ENCODE measurements around the gene PIK3CG.
"Not testable (repeated sequence)": the region's sequence is repeated elsewhere in the genome, so short reads cannot be mapped to it uniquely, and the experiment has no call there.

The PIK3CG gene

GRCh38 chr7:106865130-106866041 lies at the start of gene PIK3CG:
Gene PIK3CG, plus strand, starts transcription at chr7:106865282. Its CDS starts 2,280 bp downstream, at chr7:106867562.
- no peak for DNase-seq (ENCODE audit: low read depth in 2 of 2)

- no peak for DNase-seq (ENCODE audit: low read depth in 2 of 2)
These were observed 48.0 kb upstream of the PIK3CG start for GRCh38 chr7:106817098-106817497.

GRCh38 chr7:106818736-106819135 lies 46.3 kb upstream of the PIK3CG start:
- no peak for DNase-seq (ENCODE audit: low read depth in 2 of 2)

GRCh38 chr7:106819546-106819945 lies 45.5 kb upstream of the PIK3CG start:
- no peak for DNase-seq (ENCODE audit: low read depth in 2 of 2)

- no peak for DNase-seq (ENCODE audit: low read depth in 2 of 2)
These were observed 44.5 kb upstream of the PIK3CG start for GRCh38 chr7:106820321-106821217.

- no peak for DNase-seq (ENCODE audit: low read depth in 2 of 2)
These were observed 41.5 kb upstream of the PIK3CG start for GRCh38 chr7:106823631-106824030.

GRCh38 chr7:106824458-106824857 lies 40.6 kb upstream of the PIK3CG start:
- no peak for DNase-seq (ENCODE audit: low read depth in 2 of 2)

GRCh38 chr7:106827626-106828025 lies 37.5 kb upstream of the PIK3CG start:
- no peak for DNase-seq (ENCODE audit: low read depth in 2 of 2)

GRCh38 chr7:106829496-106829895 lies 35.6 kb upstream of the PIK3CG start:
- no peak for DNase-seq (ENCODE audit: low read depth in 2 of 2)

GRCh38 chr7:106830896-106831295 lies 34.2 kb upstream of the PIK3CG start:
- DNase-seq (ENCODE audit: low read depth in 2 of 2), result not testable (repeated sequence)

- no peak for DNase-seq (ENCODE audit: low read depth in 2 of 2)
These were observed 28.3 kb upstream of the PIK3CG start for GRCh38 chr7:106836816-106837215.

GRCh38 chr7:106839511-106839910 lies 25.6 kb upstream of the PIK3CG start:
- no peak for DNase-seq (ENCODE audit: low read depth in 2 of 2)

GRCh38 chr7:106840342-106840741 lies 24.7 kb upstream of the PIK3CG start:
- no peak for DNase-seq (ENCODE audit: low read depth in 2 of 2)

GRCh38 chr7:106841896-106842390 lies 23.1 kb upstream of the PIK3CG start:
- DNase-seq (ENCODE audit: low read depth in 2 of 2), result no peak

GRCh38 chr7:106844279-106844997 lies 20.6 kb upstream of the PIK3CG start:
- no peak for DNase-seq (ENCODE audit: low read depth in 2 of 2)

- DNase-seq (ENCODE audit: low read depth in 2 of 2), result no peak
These were observed 17.0 kb upstream of the PIK3CG start for GRCh38 chr7:106848049-106848448.

GRCh38 chr7:106848851-106849442 lies 16.1 kb upstream of the PIK3CG start:
- no peak for DNase-seq (ENCODE audit: low read depth in 2 of 2)

GRCh38 chr7:106851632-106852031 lies 13.4 kb upstream of the PIK3CG start:
- not testable (repeated sequence) for DNase-seq (ENCODE audit: low read depth in 2 of 2)

- DNase-seq (ENCODE audit: low read depth in 2 of 2), result no peak
These were observed 11.7 kb upstream of the PIK3CG start for GRCh38 chr7:106853250-106853908.

GRCh38 chr7:106855540-106856132 lies 9.4 kb upstream of the PIK3CG start:
- no peak for DNase-seq (ENCODE audit: low read depth in 2 of 2)
